Panc1 (cell line): ENCODE measurements around the gene EPC1. TPM values are rescaled to one million over a fixed set of nuclear protein-coding genes. Genes with fewer than 3 reads are reported as not detected.

Experiments used
- ATAC-seq: fragments of 200-7000 bp; cut with Tn5 transposase; 2 replicates; pipeline ENCODE4 v1.9.1; 2020; ENCODE audit warnings: mild to moderate bottlenecking, moderate library complexity
- BruUV-seq: library from RNA; stranded (reverse); fragments of 400-500 nt; replicated peaks from 2 replicates; lab custom pipeline; 2021; lab: Mats Ljungman, UMichigan
- CTCF ChIA-PET: fragments of 300-600 bp; sonication (Branson Sonifier 250); formaldehyde crosslinking; loops from one replicate; lab custom pipeline; 2022; ENCODE audit warnings: antibody characterized with exemption; lab: Charles Lee
- POLR2A ChIA-PET: fragments of 300-600 bp; sonication (Branson Sonifier 250); formaldehyde crosslinking; loops from one replicate; lab custom pipeline; 2022; ENCODE audit warnings: antibody characterized with exemption; lab: Charles Lee
- DNase-seq: peaks from one replicate; pipeline ENCODE4 v3.0.0-alpha.2; 2010; ENCODE audit warnings: low read depth, low spot score
- H3K27ac ChIP-seq: 2 replicates; pipeline ENCODE4 v1.5.1; 2011; ENCODE audit warnings: mild to moderate bottlenecking, low read length, inconsistent platforms
- H3K27me3 ChIP-seq: fragments of 200-500 bp; sonication (Bioruptor generic); 2 replicates; pipeline ENCODE4 v1.6.0; 2014; ENCODE audit warnings: low read length, inconsistent platforms; ENCODE audit not compliant: control insufficient read depth, insufficient read depth
- H3K36me3 ChIP-seq: fragments of 200-500 bp; sonication (Bioruptor generic); 2 replicates; pipeline ENCODE4 v1.5.1; 2014; ENCODE audit warnings: inconsistent platforms, mild to moderate bottlenecking, low read length, moderate library complexity; ENCODE audit not compliant: control insufficient read depth, insufficient read depth
- H3K4me1 ChIP-seq: 2 replicates; pipeline ENCODE4 v1.5.1; 2011; ENCODE audit warnings: inconsistent platforms, mild to moderate bottlenecking, low read length, moderate library complexity; ENCODE audit not compliant: control insufficient read depth, insufficient read depth
- H3K4me3 ChIP-seq, 2 experiments: 2 replicates each; pipeline ENCODE4 v1.5.1; 2011 to 2012; ENCODE audit warnings: low read depth in 2 of 2, low read length in 2 of 2, mild to moderate bottlenecking in 2 of 2, inconsistent platforms in 1 of 2, moderate library complexity in 1 of 2
- H3K9me3 ChIP-seq: fragments of 200-500 bp; sonication (Bioruptor generic); 2 replicates; pipeline ENCODE4 v1.5.1; 2014; ENCODE audit warnings: low read depth, mild to moderate bottlenecking, inconsistent platforms, low read length, moderate library complexity; ENCODE audit not compliant: control insufficient read depth, insufficient read depth
- POLR2AphosphoS5 ChIP-seq: IDR thresholded peaks from 2 replicates; pipeline ENCODE4 v1.6.1; 2012; ENCODE audit warnings: mild to moderate bottlenecking, low read depth, low read length, moderate library complexity
- SIN3A ChIP-seq: IDR thresholded peaks from 2 replicates; pipeline ENCODE4 v1.6.1; 2012; ENCODE audit warnings: low read depth, mild to moderate bottlenecking, low read length, moderate library complexity, borderline replicate concordance; ENCODE audit not compliant: insufficient read depth
- TCF7L2 ChIP-seq: IDR thresholded peaks from 2 replicates; pipeline ENCODE4 v1.6.1; 2011; ENCODE audit warnings: mild to moderate bottlenecking, low read depth, low read length, inconsistent platforms
- in situ Hi-C: cut with HindIII; loops from 2 replicates; pipeline ENCODE4 v1.10.0; 2016; ENCODE audit warnings: low sequenced_read_pairs, low pct_unique_long_range_greater_than_20kb
- intact Hi-C: fragments of 100-400 bp; cut with micrococcal nuclease; formaldehyde crosslinking; loops from one replicate; pipeline ENCODE4 v1.10.0; 2022; ENCODE audit not compliant: unreplicated experiment
- total RNA-seq: library from RNA; stranded (reverse); gene quantifications from one replicate; pipeline ENCODE4 v1.2.1, GENCODE V29; 2021; ENCODE audit not compliant: unreplicated experiment
- TF ChIP-seq, protein P1 (sequence below): fragments of 450-650 bp; IDR thresholded peaks from 2 replicates; pipeline ENCODE4 v1.5.1; 2017; ENCODE audit warnings: mild to moderate bottlenecking
- TF ChIP-seq, protein P2 (sequence below), 2 experiments: IDR thresholded peaks; 2 replicates each; pipeline ENCODE4 v1.6.1; 2011 to 2012; ENCODE audit warnings: low read depth in 2 of 2, control low read depth in 1 of 2, low read length in 1 of 2, mild to moderate bottlenecking in 1 of 2, moderate library complexity in 1 of 2; ENCODE audit not compliant: insufficient read depth in 1 of 2

Gene EPC1
- total RNA-seq, 1 experiment from 2014 or later: 18.4 TPM

DNA sequence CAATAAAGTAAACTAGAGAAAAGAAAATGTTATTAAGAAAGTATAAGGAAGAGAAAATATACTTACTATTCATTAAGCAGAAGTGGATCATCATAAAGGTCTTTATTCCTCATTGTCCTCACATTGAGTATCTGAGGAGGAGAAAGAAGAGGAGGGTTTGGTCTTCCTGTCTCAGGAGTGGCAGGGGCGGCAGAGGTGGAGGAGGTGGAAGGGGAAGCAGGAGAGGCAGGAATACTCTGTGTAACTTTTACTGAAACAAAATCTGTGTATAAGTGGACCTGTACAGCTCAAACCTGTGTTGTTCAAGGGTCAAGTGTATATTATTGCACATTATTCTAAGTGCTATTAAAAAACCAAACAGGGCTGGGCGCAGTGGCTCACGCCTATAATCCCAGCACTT is 34.2 kb upstream of the EPC1 start:
- POLR2A ChIA-PET: no interaction called here
- TF ChIP-seq POLR2AphosphoS5 (no peak), TCF7L2 (no peak), SIN3A (no peak)
- TF ChIP-seq, protein P1, sequence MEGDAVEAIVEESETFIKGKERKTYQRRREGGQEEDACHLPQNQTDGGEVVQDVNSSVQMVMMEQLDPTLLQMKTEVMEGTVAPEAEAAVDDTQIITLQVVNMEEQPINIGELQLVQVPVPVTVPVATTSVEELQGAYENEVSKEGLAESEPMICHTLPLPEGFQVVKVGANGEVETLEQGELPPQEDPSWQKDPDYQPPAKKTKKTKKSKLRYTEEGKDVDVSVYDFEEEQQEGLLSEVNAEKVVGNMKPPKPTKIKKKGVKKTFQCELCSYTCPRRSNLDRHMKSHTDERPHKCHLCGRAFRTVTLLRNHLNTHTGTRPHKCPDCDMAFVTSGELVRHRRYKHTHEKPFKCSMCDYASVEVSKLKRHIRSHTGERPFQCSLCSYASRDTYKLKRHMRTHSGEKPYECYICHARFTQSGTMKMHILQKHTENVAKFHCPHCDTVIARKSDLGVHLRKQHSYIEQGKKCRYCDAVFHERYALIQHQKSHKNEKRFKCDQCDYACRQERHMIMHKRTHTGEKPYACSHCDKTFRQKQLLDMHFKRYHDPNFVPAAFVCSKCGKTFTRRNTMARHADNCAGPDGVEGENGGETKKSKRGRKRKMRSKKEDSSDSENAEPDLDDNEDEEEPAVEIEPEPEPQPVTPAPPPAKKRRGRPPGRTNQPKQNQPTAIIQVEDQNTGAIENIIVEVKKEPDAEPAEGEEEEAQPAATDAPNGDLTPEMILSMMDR: no peak
- TF ChIP-seq, protein P2, sequence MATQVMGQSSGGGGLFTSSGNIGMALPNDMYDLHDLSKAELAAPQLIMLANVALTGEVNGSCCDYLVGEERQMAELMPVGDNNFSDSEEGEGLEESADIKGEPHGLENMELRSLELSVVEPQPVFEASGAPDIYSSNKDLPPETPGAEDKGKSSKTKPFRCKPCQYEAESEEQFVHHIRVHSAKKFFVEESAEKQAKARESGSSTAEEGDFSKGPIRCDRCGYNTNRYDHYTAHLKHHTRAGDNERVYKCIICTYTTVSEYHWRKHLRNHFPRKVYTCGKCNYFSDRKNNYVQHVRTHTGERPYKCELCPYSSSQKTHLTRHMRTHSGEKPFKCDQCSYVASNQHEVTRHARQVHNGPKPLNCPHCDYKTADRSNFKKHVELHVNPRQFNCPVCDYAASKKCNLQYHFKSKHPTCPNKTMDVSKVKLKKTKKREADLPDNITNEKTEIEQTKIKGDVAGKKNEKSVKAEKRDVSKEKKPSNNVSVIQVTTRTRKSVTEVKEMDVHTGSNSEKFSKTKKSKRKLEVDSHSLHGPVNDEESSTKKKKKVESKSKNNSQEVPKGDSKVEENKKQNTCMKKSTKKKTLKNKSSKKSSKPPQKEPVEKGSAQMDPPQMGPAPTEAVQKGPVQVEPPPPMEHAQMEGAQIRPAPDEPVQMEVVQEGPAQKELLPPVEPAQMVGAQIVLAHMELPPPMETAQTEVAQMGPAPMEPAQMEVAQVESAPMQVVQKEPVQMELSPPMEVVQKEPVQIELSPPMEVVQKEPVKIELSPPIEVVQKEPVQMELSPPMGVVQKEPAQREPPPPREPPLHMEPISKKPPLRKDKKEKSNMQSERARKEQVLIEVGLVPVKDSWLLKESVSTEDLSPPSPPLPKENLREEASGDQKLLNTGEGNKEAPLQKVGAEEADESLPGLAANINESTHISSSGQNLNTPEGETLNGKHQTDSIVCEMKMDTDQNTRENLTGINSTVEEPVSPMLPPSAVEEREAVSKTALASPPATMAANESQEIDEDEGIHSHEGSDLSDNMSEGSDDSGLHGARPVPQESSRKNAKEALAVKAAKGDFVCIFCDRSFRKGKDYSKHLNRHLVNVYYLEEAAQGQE (IDR thresholded peaks at IDR 0.05; ENCODE audit: insufficient read depth in 1 of 2, low read depth in 2 of 2, low read length in 1 of 2): no peak

DNA sequence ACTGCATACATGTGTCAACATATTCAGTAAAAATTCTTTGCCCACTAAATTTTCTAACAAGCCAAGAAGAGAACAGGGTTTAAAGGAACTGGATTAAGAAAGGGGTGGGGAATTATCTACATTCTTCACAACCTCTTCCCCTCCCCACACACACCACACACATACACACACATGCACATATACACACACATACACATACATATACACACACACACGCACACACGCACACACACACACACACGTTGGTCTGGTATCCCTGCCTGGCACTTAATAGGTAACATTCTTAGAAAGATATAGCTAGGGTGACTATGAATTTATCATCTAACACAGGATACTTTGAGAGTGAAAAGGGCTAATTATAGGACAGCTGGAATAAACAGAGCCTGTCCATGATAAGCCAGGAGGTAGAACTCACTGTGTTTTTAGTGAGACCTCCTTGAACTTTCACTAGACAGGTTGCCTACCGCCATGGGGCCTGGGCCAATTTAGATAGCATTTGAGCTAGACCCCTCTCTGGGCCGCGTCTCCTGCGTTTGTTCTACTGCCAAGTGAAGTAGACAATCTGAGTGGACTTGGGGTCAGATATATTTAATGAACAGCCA is 33.1 kb upstream of the EPC1 start:
- BruUV-seq: no TSS peak
- Histone ChIP-seq H3K27me3 (no peaks in the 10 kb centered on the region), H3K9me3 (no peaks in the 10 kb centered on the region), H3K4me1 (peaks cover 4% of the 10 kb centered on the region; the same call in 1 of the 2 replicates), H3K4me3 (no peak overlapping the region), H3K36me3 (no peaks in the 10 kb centered on the region; the same call in none of the 2 replicates), H3K27ac (no peak overlapping the region; the same call in 1 of the 2 replicates)
- CTCF ChIA-PET: no interaction called here
- TF ChIP-seq, protein P1: no peak
- no peak for TF ChIP-seq SIN3A
- TF ChIP-seq, protein P2 (IDR thresholded peaks at IDR 0.05; ENCODE audit: insufficient read depth in 1 of 2, low read depth in 2 of 2, low read length in 1 of 2): no peak
- TF ChIP-seq TCF7L2: no peak
- TF ChIP-seq POLR2AphosphoS5: no peak
- DNase-seq: no peak
- intact Hi-C loops: no loop called here
- no peak for ATAC-seq
- in situ Hi-C loops: no loop called here
- POLR2A ChIA-PET: no interaction called here

More for the DNA sequence above, 34.2 kb upstream of the EPC1 start:
- no TSS peak for BruUV-seq
- CTCF ChIA-PET: no interaction called here
- intact Hi-C loops (no loop called here), in situ Hi-C loops (no loop called here)
- Histone ChIP-seq H3K36me3 (no peaks in the 10 kb centered on the region; the same call in 1 of the 2 replicates), H3K4me1 (peaks cover 4% of the 10 kb centered on the region; the same call in 1 of the 2 replicates), H3K27ac (no peak overlapping the region), H3K4me3 (no peak overlapping the region), H3K9me3 (no peaks in the 10 kb centered on the region), H3K27me3 (no peaks in the 10 kb centered on the region)
- ATAC-seq (no peak), DNase-seq (no peak)
